H1 (cell line): ENCODE results near the gene DHRS12. TPM values are rescaled to one million over a fixed set of nuclear protein-coding genes. Genes with fewer than 3 reads are reported as not detected.

Source experiments
- CTCF ChIA-PET: fragments of 300-600 bp; sonication (Branson Sonifier 250); formaldehyde crosslinking; loops from one replicate; lab custom pipeline; 2021; ENCODE audit not compliant: partially characterized antibody; lab: Charles Lee
- POLR2A ChIA-PET: fragments of 300-600 bp; sonication (Branson Sonifier 250); formaldehyde crosslinking; loops from one replicate; lab custom pipeline; 2021; ENCODE audit warnings: inconsistent platforms; ENCODE audit not compliant: partially characterized antibody; lab: Charles Lee
- DNase-seq, 2 experiments: peaks; one replicate each; pipeline versions ENCODE4 v3.0.0 to v3.0.0-alpha.2; 2010 to 2022; ENCODE audit warnings: low spot score in 2 of 2, low read depth in 1 of 2, mixed read lengths in 1 of 2
- FAIRE-seq: peaks from 2 replicates; lab custom pipeline; 2011; peaks lifted over from hg19 to GRCh38; lab: Jason Lieb, UNC
- H2AFZ ChIP-seq: 2 replicates; pipeline ENCODE4 v1.8.1; 2012; ENCODE audit warnings: low read length, inconsistent platforms
- H2AK5ac ChIP-seq: 2 replicates; pipeline ENCODE4 v1.6.1; 2013; ENCODE audit warnings: low read depth, low read length
- H2BK120ac ChIP-seq: replicated peaks from 2 replicates; pipeline ENCODE3; 2013; ENCODE audit warnings: low read depth, low read length, inconsistent platforms
- H2BK12ac ChIP-seq: 2 replicates; pipeline ENCODE4 v1.6.1; 2013; ENCODE audit warnings: low read depth, low read length
- H2BK15ac ChIP-seq: 2 replicates; pipeline ENCODE4 v1.6.1; 2013; ENCODE audit warnings: low read length
- H2BK20ac ChIP-seq: 2 replicates; pipeline ENCODE4 v1.6.1; 2013; ENCODE audit warnings: low read length
- H2BK5ac ChIP-seq: 2 replicates; pipeline ENCODE4 v1.6.1; 2013; ENCODE audit warnings: low read depth, low read length
- H3K14ac ChIP-seq: 2 replicates; pipeline ENCODE4 v1.6.1; 2013; ENCODE audit warnings: inconsistent platforms; ENCODE audit not compliant: insufficient read length
- H3K18ac ChIP-seq: 2 replicates; pipeline ENCODE4 v1.6.1; 2013; ENCODE audit warnings: low read length; ENCODE audit errors: extremely low read depth
- H3K23ac ChIP-seq: 2 replicates; pipeline ENCODE4 v1.6.1; 2013; ENCODE audit warnings: inconsistent platforms; ENCODE audit not compliant: insufficient read length
- H3K23me2 ChIP-seq: 2 replicates; pipeline ENCODE4 v1.6.1; 2013; ENCODE audit warnings: low read depth, low read length
- H3K27ac ChIP-seq: 2 replicates; pipeline ENCODE4 v1.6.1; 2011; ENCODE audit warnings: low read depth, low read length, inconsistent platforms
- H3K27me3 ChIP-seq, 4 experiments: replicated peaks in 1 of 4; 1 replicate in 1 of 4; 2 replicates in 3 of 4; pipeline versions ENCODE4 v1.6.1 to v1.8.1; 2011 to 2013; ENCODE audit warnings: low read length in 3 of 4, mild to moderate bottlenecking in 3 of 4, inconsistent platforms in 2 of 4, mixed read lengths in 2 of 4, moderate library complexity in 1 of 4; ENCODE audit not compliant: control insufficient read depth in 3 of 4, insufficient read depth in 3 of 4; ENCODE audit errors: extremely low read depth in 1 of 4
- H3K36me3 ChIP-seq, 4 experiments: 2 replicates each; pipeline versions ENCODE4 v1.6.1 to v1.8.1; 2011 to 2013; ENCODE audit warnings: mild to moderate bottlenecking in 4 of 4, low read length in 3 of 4, moderate library complexity in 2 of 4, control low read depth in 1 of 4, inconsistent platforms in 1 of 4; ENCODE audit not compliant: insufficient read depth in 4 of 4, control insufficient read depth in 2 of 4
- H3K4ac ChIP-seq: replicated peaks from 2 replicates; pipeline ENCODE3; 2013; ENCODE audit warnings: low read length, low read depth, mixed read lengths, inconsistent platforms; ENCODE audit not compliant: insufficient read length
- H3K4me1 ChIP-seq, 4 experiments: replicated peaks in 1 of 4; 1 replicate in 1 of 4; 2 replicates in 3 of 4; pipeline versions ENCODE4 v1.6.1 to v1.8.1; 2011 to 2013; ENCODE audit warnings: low read length in 3 of 4, inconsistent platforms in 2 of 4, mixed read lengths in 1 of 4; ENCODE audit not compliant: insufficient read depth in 4 of 4, control insufficient read depth in 3 of 4
- H3K4me2 ChIP-seq, 2 experiments: 2 replicates each; pipeline versions ENCODE4 v1.6.1 to v1.8.1; 2011 to 2013; ENCODE audit warnings: low read depth in 2 of 2, low read length in 2 of 2, control low read depth in 1 of 2, inconsistent platforms in 1 of 2, mild to moderate bottlenecking in 1 of 2; ENCODE audit not compliant: insufficient read depth in 1 of 2
- H3K4me3 ChIP-seq, 4 experiments: fragments of 200-600, 300-600 bp in 1 of 4; sonication (generic), shearing (Covaris generic), sonication (Bioruptor Twin) in 1 of 4; 2 replicates each; pipeline versions ENCODE4 v1.5.1 to v1.8.1; 2011 to 2016; ENCODE audit warnings: low read length in 4 of 4, low read depth in 3 of 4, control low read depth in 2 of 4, inconsistent platforms in 2 of 4, mild to moderate bottlenecking in 2 of 4, mixed read lengths in 1 of 4, moderate library complexity in 1 of 4; ENCODE audit not compliant: insufficient read depth in 2 of 4; ENCODE audit errors: extremely low read depth in 1 of 4
- H3K56ac ChIP-seq: replicated peaks from 2 replicates; pipeline ENCODE3; 2013; ENCODE audit warnings: low read depth, mild to moderate bottlenecking, mixed read lengths, low read length, inconsistent platforms; ENCODE audit not compliant: insufficient read length
- H3K79me1 ChIP-seq: 2 replicates; pipeline ENCODE4 v1.6.1; 2013; ENCODE audit warnings: low read depth, low read length, control low read depth
- H3K79me2 ChIP-seq, 2 experiments: 2 replicates each; pipeline versions ENCODE4 v1.6.1 to v1.8.1; 2012 to 2013; ENCODE audit warnings: low read length in 2 of 2, mild to moderate bottlenecking in 2 of 2, inconsistent platforms in 1 of 2; ENCODE audit not compliant: insufficient read depth in 2 of 2, control insufficient read depth in 1 of 2
- H3K9ac ChIP-seq, 4 experiments: replicated peaks in 1 of 4; 1 replicate in 1 of 4; 2 replicates in 3 of 4; pipeline versions ENCODE4 v1.6.1 to v1.8.1; 2011 to 2013; ENCODE audit warnings: low read depth in 3 of 4, low read length in 3 of 4, control low read depth in 2 of 4, mild to moderate bottlenecking in 2 of 4, moderate library complexity in 2 of 4, inconsistent platforms in 1 of 4; ENCODE audit errors: extremely low read depth in 1 of 4
- H3K9me3 ChIP-seq, 2 experiments: 2 replicates each; pipeline versions ENCODE4 v1.6.1 to v1.8.1; 2012 to 2013; ENCODE audit warnings: mild to moderate bottlenecking in 2 of 2, moderate library complexity in 2 of 2, control low read depth in 1 of 2, inconsistent platforms in 1 of 2, low read depth in 1 of 2, low read length in 1 of 2, mixed read lengths in 1 of 2; ENCODE audit not compliant: insufficient read depth in 2 of 2
- H4K20me1 ChIP-seq, 2 experiments: replicated peaks in 1 of 2; 2 replicates each; pipeline versions ENCODE3 to v1.8.1; 2011 to 2013; ENCODE audit warnings: inconsistent platforms in 2 of 2, low read length in 2 of 2, mild to moderate bottlenecking in 1 of 2; ENCODE audit not compliant: insufficient read depth in 2 of 2, control insufficient read depth in 1 of 2
- H4K5ac ChIP-seq: 2 replicates; pipeline ENCODE4 v1.6.1; 2013; ENCODE audit warnings: low read length, low read depth, mixed read lengths, inconsistent platforms; ENCODE audit not compliant: insufficient read length
- H4K8ac ChIP-seq: 2 replicates; pipeline ENCODE4 v1.8.0; 2013; ENCODE audit warnings: mild to moderate bottlenecking, moderate library complexity, low read length, inconsistent platforms; ENCODE audit not compliant: insufficient read depth; ENCODE audit errors: extremely low read depth
- H4K91ac ChIP-seq: replicated peaks from 2 replicates; pipeline ENCODE3; 2013; ENCODE audit warnings: low read length, mixed read lengths, inconsistent platforms; ENCODE audit not compliant: insufficient read length
- ASH2L ChIP-seq: fragments of 200-600, 300-600 bp; sonication (generic); IDR thresholded peaks from one replicate; pipeline ENCODE4 v1.7.1; 2017; ENCODE audit warnings: low read length
- ATF2 ChIP-seq: IDR thresholded peaks from 2 replicates; pipeline ENCODE4 v1.6.1; 2012; ENCODE audit warnings: low read length, inconsistent platforms
- BRCA1 ChIP-seq: IDR thresholded peaks from 2 replicates; pipeline ENCODE4 v1.6.1; 2012; ENCODE audit warnings: low read depth, low read length, improper control_type of control experiment
- KDM1A ChIP-seq: fragments of 200-600, 300-600 bp; sonication (generic); IDR thresholded peaks from 2 replicates; pipeline ENCODE4 v1.7.1; 2016; ENCODE audit warnings: mild to moderate bottlenecking, low read length, borderline replicate concordance
- RAD21 ChIP-seq, 2 experiments: IDR thresholded peaks in 1 of 2; conservative IDR thresholded peaks in 1 of 2; 2 replicates each; pipeline ENCODE4 v1.6.1; 2011; ENCODE audit warnings: low read depth in 2 of 2, low read length in 2 of 2, improper control_type of control experiment in 1 of 2, inconsistent platforms in 1 of 2, mild to moderate bottlenecking in 1 of 2, moderate library complexity in 1 of 2
- SP2 ChIP-seq: IDR thresholded peaks from 2 replicates; pipeline ENCODE4 v1.6.1; 2012; ENCODE audit warnings: mild to moderate bottlenecking, low read length, inconsistent platforms
- TAF7 ChIP-seq: optimal IDR thresholded peaks from 2 replicates; pipeline ENCODE3; 2011; ENCODE audit warnings: low read depth, mild to moderate bottlenecking, inconsistent platforms, low read length, moderate library complexity, borderline replicate concordance
- ZNF274 ChIP-seq: IDR thresholded peaks from 2 replicates; pipeline ENCODE4 v1.7.0; 2012; ENCODE audit warnings: low read length, borderline replicate concordance; ENCODE audit errors: extremely low read depth
- WGBS, 2 experiments: shearing (Covaris generic) in 1 of 2; methylation state at CpG; one replicate each; pipeline versions ENCODE4 v1.1.6 to v1.1.7; 2013 to 2015; ENCODE audit warnings: low lambda C conversion rate in 2 of 2, mixed read lengths in 2 of 2, inconsistent platforms in 1 of 2, low coverage in 1 of 2, missing lambda C conversion rate in 1 of 2; ENCODE audit not compliant: insufficient replicate concordance in 2 of 2, insufficient coverage in 1 of 2, insufficient read length in 1 of 2; ENCODE audit errors: extremely low coverage in 1 of 2, missing lambda C conversion rate in 1 of 2; 5-methylcytosine and 5-hydroxymethylcytosine counted together
- polyA plus RNA-seq, 7 experiments: library from polyadenylated mRNA; depleted of rRNA in 3 of 7; stranded (reverse) in 5 of 7; unstranded in 2 of 7; fragments of >200 nt in 5 of 7; fragments of 200-250 nt in 2 of 7; gene quantifications; 1 replicate in 5 of 7; 2 replicates in 1 of 7; 4 replicates in 1 of 7; pipeline versions ENCODE4 v1.2.1 to v1.2.3, GENCODE V29; 2011 to 2013; ENCODE audit warnings: missing spikeins in 2 of 7, mixed read lengths in 2 of 7
- total RNA-seq: library from RNA; stranded (reverse); fragmentation: NEBNext Ultra II Directional; extraction: Animal tissue kit (Norgen Biotek cat#: 25700); gene quantifications from 2 replicates; pipeline ENCODE4 v1.2.1, GENCODE V29; 2021
- TF ChIP-seq, protein P1 (sequence below): IDR thresholded peaks from 2 replicates; pipeline ENCODE4 v1.6.1; 2012; ENCODE audit warnings: inconsistent platforms

The DHRS12 gene
- total and polyA plus RNA-seq, 2 of the 8 experiments (the other 6 are each of a cell fraction or from before 2014, with no cell fraction given), result 8.7 TPM

- Histone ChIP-seq H3K4ac (no peak overlapping the region), H3K18ac (no peak overlapping the region), H4K8ac (no peak overlapping the region), H4K5ac (no peak overlapping the region), H3K4me2 (no peak overlapping the region), H3K23me2 (no peaks in the 10 kb centered on the region), H3K9ac (no peak overlapping the region), H3K4me1 (no peaks in the 10 kb centered on the region), H2BK120ac (no peak overlapping the region), H3K9me3 (no peaks in the 10 kb centered on the region), H2BK20ac (no peak overlapping the region), H3K27ac (no peak overlapping the region), H2BK5ac (no peak overlapping the region), H4K91ac (no peak overlapping the region), H2BK15ac (no peak overlapping the region), H2AFZ (no peak overlapping the region), H3K79me1 (no peaks in the 10 kb centered on the region), H3K36me3 (no peaks in the 10 kb centered on the region; a peak in 1 of 8 replicates), H3K27me3 (no peaks in the 10 kb centered on the region), H2BK12ac (no peak overlapping the region), H4K20me1 (no peaks in the 10 kb centered on the region), H2AK5ac (no peak overlapping the region), H3K79me2 (no peaks in the 10 kb centered on the region), H3K23ac (no peak overlapping the region), H3K4me3 (no peak overlapping the region), H3K56ac (no peak overlapping the region), H3K14ac (no peak overlapping the region)
- ChIA-PET CTCF (interaction anchor here (0.8 to 11.2 kb wide), 5 partner anchors 10 to 23 kb away, joined by 3 to 98 read pairs (median 11); partner anchors contain the start of gene TMEM272), POLR2A (interaction anchor here (0.6 kb wide), 1 partner anchor 26 kb away, joined by 3 read pairs; no protein-coding TSS in a partner anchor)
- no peak for FAIRE-seq
- TF ChIP-seq, protein P1, sequence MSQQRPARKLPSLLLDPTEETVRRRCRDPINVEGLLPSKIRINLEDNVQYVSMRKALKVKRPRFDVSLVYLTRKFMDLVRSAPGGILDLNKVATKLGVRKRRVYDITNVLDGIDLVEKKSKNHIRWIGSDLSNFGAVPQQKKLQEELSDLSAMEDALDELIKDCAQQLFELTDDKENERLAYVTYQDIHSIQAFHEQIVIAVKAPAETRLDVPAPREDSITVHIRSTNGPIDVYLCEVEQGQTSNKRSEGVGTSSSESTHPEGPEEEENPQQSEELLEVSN, result no peak
- no peak for TF ChIP-seq TAF7
- TF ChIP-seq ATF2, result no peak
- TF ChIP-seq KDM1A, result no peak
- TF ChIP-seq ZNF274, result no peak
- no peak for TF ChIP-seq RAD21 (IDR thresholded peaks at IDR 0.05 in 1 of 2, conservative IDR thresholded peaks at IDR 0.05 in 1 of 2; ENCODE audit: low read depth in 2 of 2, low read length in 2 of 2)
- TF ChIP-seq ASH2L, result no peak
- no peak for TF ChIP-seq SP2
- TF ChIP-seq BRCA1, result no peak
- DNase-seq, result no peak
- WGBS, 2 experiments, result 88% methylated on average over 4 of the region's 4 CpGs; no CpG with 5 or more reads in 1 of the 2 experiments
These were observed 23.3 kb upstream of the DHRS12 start for GRCh38 chr13:51827254-51827653.
